ELF-1 (cell line): ENCODE measurements around the gene GNG12.

ENCODE experiments used
- DNase-seq: peaks from one replicate; pipeline ENCODE4 v3.0.0-alpha.2; 2016; ENCODE audit warnings: low read depth, low spot score

Gene GNG12

DNA sequence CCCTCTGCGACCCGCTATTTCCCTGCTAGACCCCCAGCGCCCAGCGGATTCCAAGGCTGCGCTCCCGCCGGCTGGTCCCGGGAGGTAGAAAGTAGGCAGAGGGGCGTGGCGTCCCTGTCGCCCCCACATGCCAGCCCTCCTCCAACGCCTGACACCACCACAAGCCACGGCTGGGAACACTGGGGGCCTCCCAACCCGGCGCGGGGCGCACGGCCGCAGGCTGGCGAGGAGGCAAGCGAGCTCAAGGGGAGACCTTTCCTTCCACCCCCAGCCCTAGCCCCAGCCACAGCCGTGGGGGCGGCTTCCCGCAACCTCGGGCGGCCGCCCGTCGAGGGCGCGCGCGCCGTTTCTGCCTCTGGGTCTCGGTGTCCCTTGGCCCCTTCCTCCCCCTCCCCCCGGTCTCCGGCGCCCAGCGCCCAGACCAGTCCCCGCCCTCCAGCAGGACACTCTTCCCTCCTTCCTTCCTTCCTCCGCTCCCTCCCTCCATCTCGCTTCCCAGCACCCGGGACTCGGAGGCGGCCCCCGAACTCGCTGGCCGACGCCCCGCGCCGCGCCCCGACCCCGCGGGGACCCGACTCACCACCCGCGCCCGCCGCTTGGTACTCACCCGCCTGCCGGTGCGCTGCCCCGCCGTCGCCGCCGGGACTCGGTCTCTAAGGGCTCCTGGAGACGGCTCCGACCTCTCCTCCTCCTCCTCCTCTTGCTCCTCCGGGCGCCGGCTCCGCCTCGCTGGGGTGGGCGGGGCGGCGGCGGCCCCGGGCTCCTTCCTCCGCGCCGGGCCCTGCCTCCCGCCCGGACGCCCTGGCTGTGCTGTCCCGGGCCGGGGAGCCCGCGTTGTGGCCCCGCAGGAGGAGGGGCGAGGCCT lies at the start of gene GNG12:
Gene GNG12 (minus strand): TSS at position 731 of the 865 bp plus-strand sequence. CDS start 125,781 bp downstream, outside the sequence.
- DNase-seq = peak; percentile 86

GRCh38 chr1:67882196-67882958 lies 49.1 kb upstream of the GNG12 start:
- DNase-seq = no peak

DNA sequence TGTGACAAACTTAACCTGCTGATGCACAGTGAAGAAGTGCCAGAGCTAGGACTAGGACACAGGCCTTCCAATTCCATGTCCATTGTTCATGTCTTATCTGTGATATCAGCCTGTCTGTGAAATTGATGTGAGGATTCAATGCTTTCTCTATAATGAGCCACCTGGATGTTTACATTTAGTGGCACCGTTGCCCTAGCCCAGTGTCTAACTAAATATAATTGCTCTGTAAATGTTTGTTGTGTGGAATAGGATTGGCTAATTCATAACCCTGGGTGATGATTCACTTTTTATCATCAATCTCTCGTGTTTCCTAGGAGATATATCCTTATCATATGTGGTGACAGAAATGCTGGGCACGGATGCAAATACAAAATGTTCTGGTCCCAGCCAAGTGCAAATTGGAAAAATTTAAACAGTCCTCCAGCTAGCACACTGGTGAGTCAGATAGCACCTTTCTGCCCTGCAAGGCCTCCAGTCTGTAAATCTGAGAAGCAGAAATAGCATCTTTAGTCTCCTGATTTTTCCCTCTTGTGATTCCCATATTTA lies 46.9 kb upstream of the GNG12 start:
- no peak for DNase-seq

- DNase-seq = no peak
Measured at GRCh38 chr1:67879485-67879884, 46.2 kb upstream of the GNG12 start.

- no peak for DNase-seq
Measured at GRCh38 chr1:67874501-67875111, 41.3 kb upstream of the GNG12 start.

- DNase-seq = no peak
Measured at GRCh38 chr1:67869233-67869632, 36.0 kb upstream of the GNG12 start.

GRCh38 chr1:67863637-67864036 lies 30.4 kb upstream of the GNG12 start:
- DNase-seq = no peak

- DNase-seq = no peak
Measured at GRCh38 chr1:67862685-67863084, 29.4 kb upstream of the GNG12 start.

GRCh38 chr1:67861856-67862516 lies 28.7 kb upstream of the GNG12 start:
- DNase-seq = no peak

GRCh38 chr1:67860776-67861175 lies 27.5 kb upstream of the GNG12 start:
- DNase-seq = no peak

- DNase-seq = no peak
Measured at GRCh38 chr1:67856921-67857320, 23.7 kb upstream of the GNG12 start.

DNA sequence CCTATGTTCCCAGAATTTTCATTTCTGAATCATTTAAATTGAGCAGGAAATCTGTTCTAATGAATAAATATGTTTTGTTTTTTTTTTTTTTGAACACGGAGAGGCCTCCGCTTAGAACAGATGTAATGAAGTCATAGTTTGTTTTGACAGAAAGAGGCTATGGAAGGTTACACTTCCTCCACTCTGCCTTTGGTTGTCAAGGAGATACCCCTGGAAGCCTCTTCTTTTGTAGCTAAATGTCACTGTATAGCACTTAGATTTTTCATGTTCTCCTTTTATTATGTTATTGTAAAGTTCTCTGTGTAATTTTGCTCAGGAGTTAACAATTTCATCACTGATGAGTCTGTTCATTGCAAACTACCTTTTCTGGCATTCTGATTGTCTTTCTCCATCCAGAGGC lies 22.7 kb upstream of the GNG12 start:
- no peak for DNase-seq

DNA sequence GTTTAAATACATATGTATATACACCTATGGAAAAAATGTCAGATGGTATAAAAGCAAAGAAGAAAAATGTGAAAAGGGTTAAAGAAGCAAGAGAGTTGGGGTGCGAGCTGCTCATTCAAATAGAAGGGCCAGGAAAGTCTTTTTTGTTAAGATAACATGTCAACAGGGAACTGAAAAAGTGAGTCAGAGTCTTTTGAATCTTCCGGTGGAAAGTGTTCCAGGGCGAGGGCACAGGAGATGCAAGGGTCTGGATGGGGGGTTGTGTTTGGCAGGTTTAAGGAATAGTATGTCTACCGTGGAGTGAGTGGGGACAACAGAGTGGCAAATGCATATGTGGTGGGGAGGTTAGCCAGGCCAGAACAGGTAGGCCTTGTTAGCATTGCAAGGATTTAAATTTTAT lies 22.2 kb upstream of the GNG12 start:
- DNase-seq = no peak

GRCh38 chr1:67853704-67854103 lies 20.4 kb upstream of the GNG12 start:
- peak; percentile 94 for DNase-seq

- no peak for DNase-seq
Measured at GRCh38 chr1:67851800-67852199, 18.5 kb upstream of the GNG12 start.

DNA sequence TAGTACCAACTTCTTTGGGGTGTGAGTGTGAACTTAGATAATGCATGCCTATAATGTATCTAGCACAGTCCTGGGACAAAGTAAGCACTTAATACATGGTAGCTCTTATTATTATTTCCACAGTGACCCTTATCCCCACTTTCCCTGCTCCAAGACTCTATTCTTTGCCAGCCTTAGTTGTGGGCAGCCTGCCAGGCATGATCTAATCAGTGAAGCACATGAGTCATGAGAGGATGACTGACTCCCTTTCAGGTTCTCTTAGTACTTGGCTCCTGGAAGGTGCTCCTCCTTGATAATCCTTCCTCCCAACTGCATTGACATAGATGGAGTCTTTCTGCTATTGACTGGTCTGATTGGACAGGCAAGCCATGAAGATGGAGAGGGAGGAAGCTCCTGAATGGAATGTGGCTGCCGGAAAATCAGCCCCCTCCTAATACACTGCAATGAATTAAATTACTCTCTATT lies 17.4 kb upstream of the GNG12 start:
- no peak for DNase-seq

GRCh38 chr1:67850151-67850551 lies 16.9 kb upstream of the GNG12 start:
- DNase-seq = peak; percentile 32

DNA sequence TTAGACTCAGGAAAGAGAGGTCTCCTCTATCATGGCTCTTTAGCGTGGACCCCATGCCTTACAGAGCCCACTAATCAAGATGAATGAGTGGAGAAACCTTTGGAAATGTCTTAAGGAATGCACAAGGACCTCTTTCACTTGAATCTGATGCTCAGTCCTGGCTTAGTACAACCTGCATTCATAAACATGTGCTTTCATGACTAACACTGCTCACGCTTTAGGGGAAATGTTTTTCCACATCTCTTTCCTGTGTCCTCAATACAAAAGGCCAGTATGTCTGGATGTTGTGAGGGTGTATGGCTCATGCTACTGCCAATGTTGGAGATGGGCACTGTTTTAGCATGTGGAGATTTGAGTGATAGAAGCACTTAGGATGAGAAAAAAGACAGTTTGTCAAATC lies 14.2 kb upstream of the GNG12 start:
- DNase-seq = no peak

GRCh38 chr1:67846538-67846937 lies 13.3 kb upstream of the GNG12 start:
- no peak for DNase-seq

- no peak for DNase-seq
Measured at GRCh38 chr1:67844988-67845387, 11.7 kb upstream of the GNG12 start.

- DNase-seq = no peak
Measured at GRCh38 chr1:67843746-67844145, 10.5 kb upstream of the GNG12 start.
